H1 (cell line): ENCODE data around the gene ZHX3. TPM values are rescaled to one million over a fixed set of nuclear protein-coding genes. Genes with fewer than 3 reads are reported as not detected.

ENCODE experiments used
- CTCF ChIA-PET: fragments of 300-600 bp; sonication (Branson Sonifier 250); formaldehyde crosslinking; loops from one replicate; lab custom pipeline; 2021; ENCODE audit not compliant: partially characterized antibody; lab: Charles Lee
- POLR2A ChIA-PET: fragments of 300-600 bp; sonication (Branson Sonifier 250); formaldehyde crosslinking; loops from one replicate; lab custom pipeline; 2021; ENCODE audit warnings: inconsistent platforms; ENCODE audit not compliant: partially characterized antibody; lab: Charles Lee
- DNase-seq, 2 experiments: peaks; one replicate each; pipeline versions ENCODE4 v3.0.0 to v3.0.0-alpha.2; 2010 to 2022; ENCODE audit warnings: low spot score in 2 of 2, low read depth in 1 of 2, mixed read lengths in 1 of 2
- FAIRE-seq: peaks from 2 replicates; lab custom pipeline; 2011; peaks lifted over from hg19 to GRCh38; lab: Jason Lieb, UNC
- H2AFZ ChIP-seq: 2 replicates; pipeline ENCODE4 v1.8.1; 2012; ENCODE audit warnings: low read length, inconsistent platforms
- H2AK5ac ChIP-seq: 2 replicates; pipeline ENCODE4 v1.6.1; 2013; ENCODE audit warnings: low read depth, low read length
- H2BK120ac ChIP-seq: replicated peaks from 2 replicates; pipeline ENCODE3; 2013; ENCODE audit warnings: low read depth, low read length, inconsistent platforms
- H2BK12ac ChIP-seq: 2 replicates; pipeline ENCODE4 v1.6.1; 2013; ENCODE audit warnings: low read depth, low read length
- H2BK15ac ChIP-seq: 2 replicates; pipeline ENCODE4 v1.6.1; 2013; ENCODE audit warnings: low read length
- H2BK20ac ChIP-seq: 2 replicates; pipeline ENCODE4 v1.6.1; 2013; ENCODE audit warnings: low read length
- H2BK5ac ChIP-seq: 2 replicates; pipeline ENCODE4 v1.6.1; 2013; ENCODE audit warnings: low read depth, low read length
- H3K14ac ChIP-seq: 2 replicates; pipeline ENCODE4 v1.6.1; 2013; ENCODE audit warnings: inconsistent platforms; ENCODE audit not compliant: insufficient read length
- H3K18ac ChIP-seq: 2 replicates; pipeline ENCODE4 v1.6.1; 2013; ENCODE audit warnings: low read length; ENCODE audit errors: extremely low read depth
- H3K23ac ChIP-seq: 2 replicates; pipeline ENCODE4 v1.6.1; 2013; ENCODE audit warnings: inconsistent platforms; ENCODE audit not compliant: insufficient read length
- H3K23me2 ChIP-seq: 2 replicates; pipeline ENCODE4 v1.6.1; 2013; ENCODE audit warnings: low read depth, low read length
- H3K27ac ChIP-seq: 2 replicates; pipeline ENCODE4 v1.6.1; 2011; ENCODE audit warnings: low read depth, low read length, inconsistent platforms
- H3K27me3 ChIP-seq, 4 experiments: replicated peaks in 1 of 4; 1 replicate in 1 of 4; 2 replicates in 3 of 4; pipeline versions ENCODE4 v1.6.1 to v1.8.1; 2011 to 2013; ENCODE audit warnings: low read length in 3 of 4, mild to moderate bottlenecking in 3 of 4, inconsistent platforms in 2 of 4, mixed read lengths in 2 of 4, moderate library complexity in 1 of 4; ENCODE audit not compliant: control insufficient read depth in 3 of 4, insufficient read depth in 3 of 4; ENCODE audit errors: extremely low read depth in 1 of 4
- H3K36me3 ChIP-seq, 4 experiments: 2 replicates each; pipeline versions ENCODE4 v1.6.1 to v1.8.1; 2011 to 2013; ENCODE audit warnings: mild to moderate bottlenecking in 4 of 4, low read length in 3 of 4, moderate library complexity in 2 of 4, control low read depth in 1 of 4, inconsistent platforms in 1 of 4; ENCODE audit not compliant: insufficient read depth in 4 of 4, control insufficient read depth in 2 of 4
- H3K4ac ChIP-seq: replicated peaks from 2 replicates; pipeline ENCODE3; 2013; ENCODE audit warnings: low read length, low read depth, mixed read lengths, inconsistent platforms; ENCODE audit not compliant: insufficient read length
- H3K4me1 ChIP-seq, 4 experiments: replicated peaks in 1 of 4; 1 replicate in 1 of 4; 2 replicates in 3 of 4; pipeline versions ENCODE4 v1.6.1 to v1.8.1; 2011 to 2013; ENCODE audit warnings: low read length in 3 of 4, inconsistent platforms in 2 of 4, mixed read lengths in 1 of 4; ENCODE audit not compliant: insufficient read depth in 4 of 4, control insufficient read depth in 3 of 4
- H3K4me2 ChIP-seq, 2 experiments: 2 replicates each; pipeline versions ENCODE4 v1.6.1 to v1.8.1; 2011 to 2013; ENCODE audit warnings: low read depth in 2 of 2, low read length in 2 of 2, control low read depth in 1 of 2, inconsistent platforms in 1 of 2, mild to moderate bottlenecking in 1 of 2; ENCODE audit not compliant: insufficient read depth in 1 of 2
- H3K4me3 ChIP-seq, 4 experiments: fragments of 200-600, 300-600 bp in 1 of 4; sonication (generic), shearing (Covaris generic), sonication (Bioruptor Twin) in 1 of 4; 2 replicates each; pipeline versions ENCODE4 v1.5.1 to v1.8.1; 2011 to 2016; ENCODE audit warnings: low read length in 4 of 4, low read depth in 3 of 4, control low read depth in 2 of 4, inconsistent platforms in 2 of 4, mild to moderate bottlenecking in 2 of 4, mixed read lengths in 1 of 4, moderate library complexity in 1 of 4; ENCODE audit not compliant: insufficient read depth in 2 of 4; ENCODE audit errors: extremely low read depth in 1 of 4
- H3K56ac ChIP-seq: replicated peaks from 2 replicates; pipeline ENCODE3; 2013; ENCODE audit warnings: low read depth, mild to moderate bottlenecking, mixed read lengths, low read length, inconsistent platforms; ENCODE audit not compliant: insufficient read length
- H3K79me1 ChIP-seq: 2 replicates; pipeline ENCODE4 v1.6.1; 2013; ENCODE audit warnings: low read depth, low read length, control low read depth
- H3K79me2 ChIP-seq, 2 experiments: 2 replicates each; pipeline versions ENCODE4 v1.6.1 to v1.8.1; 2012 to 2013; ENCODE audit warnings: low read length in 2 of 2, mild to moderate bottlenecking in 2 of 2, inconsistent platforms in 1 of 2; ENCODE audit not compliant: insufficient read depth in 2 of 2, control insufficient read depth in 1 of 2
- H3K9ac ChIP-seq, 4 experiments: replicated peaks in 1 of 4; 1 replicate in 1 of 4; 2 replicates in 3 of 4; pipeline versions ENCODE4 v1.6.1 to v1.8.1; 2011 to 2013; ENCODE audit warnings: low read depth in 3 of 4, low read length in 3 of 4, control low read depth in 2 of 4, mild to moderate bottlenecking in 2 of 4, moderate library complexity in 2 of 4, inconsistent platforms in 1 of 4; ENCODE audit errors: extremely low read depth in 1 of 4
- H3K9me3 ChIP-seq, 2 experiments: 2 replicates each; pipeline versions ENCODE4 v1.6.1 to v1.8.1; 2012 to 2013; ENCODE audit warnings: mild to moderate bottlenecking in 2 of 2, moderate library complexity in 2 of 2, control low read depth in 1 of 2, inconsistent platforms in 1 of 2, low read depth in 1 of 2, low read length in 1 of 2, mixed read lengths in 1 of 2; ENCODE audit not compliant: insufficient read depth in 2 of 2
- H4K20me1 ChIP-seq, 2 experiments: replicated peaks in 1 of 2; 2 replicates each; pipeline versions ENCODE3 to v1.8.1; 2011 to 2013; ENCODE audit warnings: inconsistent platforms in 2 of 2, low read length in 2 of 2, mild to moderate bottlenecking in 1 of 2; ENCODE audit not compliant: insufficient read depth in 2 of 2, control insufficient read depth in 1 of 2
- H4K5ac ChIP-seq: 2 replicates; pipeline ENCODE4 v1.6.1; 2013; ENCODE audit warnings: low read length, low read depth, mixed read lengths, inconsistent platforms; ENCODE audit not compliant: insufficient read length
- H4K8ac ChIP-seq: 2 replicates; pipeline ENCODE4 v1.8.0; 2013; ENCODE audit warnings: mild to moderate bottlenecking, moderate library complexity, low read length, inconsistent platforms; ENCODE audit not compliant: insufficient read depth; ENCODE audit errors: extremely low read depth
- H4K91ac ChIP-seq: replicated peaks from 2 replicates; pipeline ENCODE3; 2013; ENCODE audit warnings: low read length, mixed read lengths, inconsistent platforms; ENCODE audit not compliant: insufficient read length
- ASH2L ChIP-seq: fragments of 200-600, 300-600 bp; sonication (generic); IDR thresholded peaks from one replicate; pipeline ENCODE4 v1.7.1; 2017; ENCODE audit warnings: low read length
- BCL11A ChIP-seq, 2 experiments: IDR thresholded peaks; one replicate each; pipeline ENCODE4 v1.6.1; 2011; ENCODE audit warnings: low read depth in 2 of 2, low read length in 2 of 2, mild to moderate bottlenecking in 2 of 2
- CEBPB ChIP-seq: IDR thresholded peaks from 2 replicates; pipeline ENCODE4 v1.6.1; 2012; ENCODE audit warnings: low read depth, low read length
- CREB1 ChIP-seq: IDR thresholded peaks from 2 replicates; pipeline ENCODE4 v1.6.1; 2012; ENCODE audit warnings: inconsistent platforms
- EP300 ChIP-seq, 2 experiments: IDR thresholded peaks; 1 replicate in 1 of 2; 2 replicates in 1 of 2; pipeline ENCODE4 v1.6.1; 2011 to 2012; ENCODE audit warnings: low read depth in 2 of 2, low read length in 2 of 2, mild to moderate bottlenecking in 2 of 2, borderline replicate concordance in 1 of 2, inconsistent platforms in 1 of 2, moderate library complexity in 1 of 2
- FOSL1 ChIP-seq: IDR thresholded peaks from 2 replicates; pipeline ENCODE4 v1.6.1; 2011; ENCODE audit warnings: mild to moderate bottlenecking, low read depth, low read length, moderate library complexity; ENCODE audit not compliant: insufficient read depth
- NRF1 ChIP-seq: IDR thresholded peaks from 2 replicates; pipeline ENCODE4 v1.6.1; 2011; ENCODE audit warnings: mild to moderate bottlenecking, low read depth, low read length, improper control_type of control experiment
- POLR2A ChIP-seq, 2 experiments: IDR thresholded peaks; 1 replicate in 1 of 2; 2 replicates in 1 of 2; pipeline ENCODE4 v1.6.1; 2011; ENCODE audit warnings: low read depth in 2 of 2, low read length in 2 of 2, mild to moderate bottlenecking in 2 of 2; ENCODE audit errors: control extremely low read depth in 1 of 2
- RAD21 ChIP-seq, 2 experiments: IDR thresholded peaks in 1 of 2; conservative IDR thresholded peaks in 1 of 2; 2 replicates each; pipeline ENCODE4 v1.6.1; 2011; ENCODE audit warnings: low read depth in 2 of 2, low read length in 2 of 2, improper control_type of control experiment in 1 of 2, inconsistent platforms in 1 of 2, mild to moderate bottlenecking in 1 of 2, moderate library complexity in 1 of 2
- SIN3A ChIP-seq, 2 experiments: IDR thresholded peaks in 1 of 2; conservative IDR thresholded peaks in 1 of 2; 2 replicates each; pipeline ENCODE4 v1.6.1; 2011 to 2012; ENCODE audit warnings: low read length in 2 of 2, improper control_type of control experiment in 1 of 2, low read depth in 1 of 2, mild to moderate bottlenecking in 1 of 2
- SP2 ChIP-seq: IDR thresholded peaks from 2 replicates; pipeline ENCODE4 v1.6.1; 2012; ENCODE audit warnings: mild to moderate bottlenecking, low read length, inconsistent platforms
- SUZ12 ChIP-seq: fragments of 200-600 bp; sonication (generic); IDR thresholded peaks from 2 replicates; pipeline ENCODE4 v1.6.1; 2012; ENCODE audit warnings: mild to moderate bottlenecking, inconsistent platforms, low read length, moderate library complexity, mixed read lengths
- TBP ChIP-seq: IDR thresholded peaks from 2 replicates; pipeline ENCODE4 v1.6.1; 2011; ENCODE audit warnings: low read depth, low read length, improper control_type of control experiment
- WGBS, 2 experiments: shearing (Covaris generic) in 1 of 2; methylation state at CpG; one replicate each; pipeline versions ENCODE4 v1.1.6 to v1.1.7; 2013 to 2015; ENCODE audit warnings: low lambda C conversion rate in 2 of 2, mixed read lengths in 2 of 2, inconsistent platforms in 1 of 2, low coverage in 1 of 2, missing lambda C conversion rate in 1 of 2; ENCODE audit not compliant: insufficient replicate concordance in 2 of 2, insufficient coverage in 1 of 2, insufficient read length in 1 of 2; ENCODE audit errors: extremely low coverage in 1 of 2, missing lambda C conversion rate in 1 of 2; 5-methylcytosine and 5-hydroxymethylcytosine counted together
- polyA plus RNA-seq, 7 experiments: library from polyadenylated mRNA; depleted of rRNA in 3 of 7; stranded (reverse) in 5 of 7; unstranded in 2 of 7; fragments of >200 nt in 5 of 7; fragments of 200-250 nt in 2 of 7; gene quantifications; 1 replicate in 5 of 7; 2 replicates in 1 of 7; 4 replicates in 1 of 7; pipeline versions ENCODE4 v1.2.1 to v1.2.3, GENCODE V29; 2011 to 2013; ENCODE audit warnings: missing spikeins in 2 of 7, mixed read lengths in 2 of 7
- total RNA-seq: library from RNA; stranded (reverse); fragmentation: NEBNext Ultra II Directional; extraction: Animal tissue kit (Norgen Biotek cat#: 25700); gene quantifications from 2 replicates; pipeline ENCODE4 v1.2.1, GENCODE V29; 2021
- TF ChIP-seq, protein P1 (sequence below): IDR thresholded peaks from 2 replicates; pipeline ENCODE4 v1.6.1; 2011; ENCODE audit warnings: low read length, improper control_type of control experiment

ZHX3 gene
- total and polyA plus RNA-seq, 2 of the 8 experiments (the other 6 are each of a cell fraction or from before 2014, with no cell fraction given): 1.00 to 7.8 TPM

DNA sequence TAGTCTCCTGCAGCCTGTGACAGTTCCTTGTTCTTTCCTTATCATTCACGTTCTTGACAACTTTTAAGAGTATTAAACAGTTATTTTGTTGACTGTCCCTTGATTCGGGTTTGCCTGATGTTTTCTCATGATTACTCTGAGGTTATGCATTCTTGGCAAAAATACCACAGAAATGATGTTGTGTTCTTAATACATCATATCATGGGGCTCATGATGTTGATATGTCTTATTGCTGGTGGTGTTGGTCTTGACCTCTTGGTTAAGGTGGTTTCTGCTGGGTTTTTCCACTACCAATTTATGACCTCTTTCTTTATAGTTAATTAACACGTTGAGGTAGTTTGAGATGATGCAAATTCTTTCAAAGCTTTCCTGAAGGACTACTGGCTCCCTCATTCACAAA is 59.1 kb downstream of the ZHX3 start:
- no peak for FAIRE-seq
- WGBS, 2 experiments: 84% methylated on average over 3 of the region's 3 CpGs; no CpG with 5 or more reads in 1 of the 2 experiments
- Histone ChIP-seq H2AFZ (no peak overlapping the region), H2BK120ac (no peak overlapping the region), H2BK12ac (no peak overlapping the region), H3K4me1 (no peaks in the 10 kb centered on the region), H4K5ac (no peak overlapping the region), H3K23me2 (0 out of 2 replicates have a peak, but pooled peaks cover 3% of the 10 kb centered on the region), H2BK15ac (no peak overlapping the region), H2AK5ac (no peak overlapping the region), H4K8ac (no peak overlapping the region), H3K4ac (no peak overlapping the region), H3K79me1 (no peaks in the 10 kb centered on the region), H3K79me2 (no peaks in the 10 kb centered on the region), H3K14ac (no peak overlapping the region), H4K91ac (no peak overlapping the region), H3K9me3 (no peaks in the 10 kb centered on the region), H3K27me3 (no peaks in the 10 kb centered on the region), H4K20me1 (no peaks in the 10 kb centered on the region), H2BK5ac (no peak overlapping the region), H2BK20ac (no peak overlapping the region), H3K23ac (no peak overlapping the region), H3K9ac (peak overlapping the region in 1 of 4 experiments; percentile 8; a peak in 1 of 7 replicates), H3K36me3 (no peaks in the 10 kb centered on the region), H3K56ac (no peak overlapping the region), H3K27ac (no peak overlapping the region), H3K18ac (no peak overlapping the region), H3K4me2 (no peak overlapping the region), H3K4me3 (no peak overlapping the region)
- ChIA-PET POLR2A (no interaction called here), CTCF (interaction anchor here (1.1 to 1.5 kb wide), 3 partner anchors 81 to 109 kb away, joined by 3 read pairs; no protein-coding TSS in a partner anchor)
- no peak for DNase-seq
- TF ChIP-seq POLR2A (IDR thresholded peaks at IDR 0.05; ENCODE audit: control extremely low read depth in 1 of 2, low read depth in 2 of 2, low read length in 2 of 2): no peak
- no peak for TF ChIP-seq SIN3A (conservative IDR thresholded peaks at IDR 0.05 in 1 of 2, IDR thresholded peaks at IDR 0.05 in 1 of 2; ENCODE audit: low read depth in 1 of 2, low read length in 2 of 2)
- TF ChIP-seq NRF1: no peak
- no peak for TF ChIP-seq SP2
- TF ChIP-seq RAD21 (IDR thresholded peaks at IDR 0.05 in 1 of 2, conservative IDR thresholded peaks at IDR 0.05 in 1 of 2; ENCODE audit: low read depth in 2 of 2, low read length in 2 of 2): no peak
- no peak for TF ChIP-seq ASH2L
- TF ChIP-seq FOSL1: no peak
- TF ChIP-seq, protein P1, sequence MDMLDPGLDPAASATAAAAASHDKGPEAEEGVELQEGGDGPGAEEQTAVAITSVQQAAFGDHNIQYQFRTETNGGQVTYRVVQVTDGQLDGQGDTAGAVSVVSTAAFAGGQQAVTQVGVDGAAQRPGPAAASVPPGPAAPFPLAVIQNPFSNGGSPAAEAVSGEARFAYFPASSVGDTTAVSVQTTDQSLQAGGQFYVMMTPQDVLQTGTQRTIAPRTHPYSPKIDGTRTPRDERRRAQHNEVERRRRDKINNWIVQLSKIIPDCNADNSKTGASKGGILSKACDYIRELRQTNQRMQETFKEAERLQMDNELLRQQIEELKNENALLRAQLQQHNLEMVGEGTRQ: no peak
- TF ChIP-seq BCL11A (IDR thresholded peaks at IDR 0.05; ENCODE audit: low read depth in 2 of 2, low read length in 2 of 2): no peak
- no peak for TF ChIP-seq EP300 (IDR thresholded peaks at IDR 0.05; ENCODE audit: borderline replicate concordance in 1 of 2, low read depth in 2 of 2, low read length in 2 of 2)
- TF ChIP-seq TBP: no peak
- TF ChIP-seq CEBPB: no peak
- TF ChIP-seq SUZ12: no peak
- no peak for TF ChIP-seq CREB1
